ENCODE results near the gene EID2. TPM values are rescaled to one million over a fixed set of nuclear protein-coding genes. Genes with fewer than 3 reads are reported as not detected.

Gene EID2
- total and polyA plus RNA-seq, 2 of the 8 experiments (the other 6 are each of a cell fraction or from before 2014, with no cell fraction given), result 7.8 to 29.6 TPM

DNA sequence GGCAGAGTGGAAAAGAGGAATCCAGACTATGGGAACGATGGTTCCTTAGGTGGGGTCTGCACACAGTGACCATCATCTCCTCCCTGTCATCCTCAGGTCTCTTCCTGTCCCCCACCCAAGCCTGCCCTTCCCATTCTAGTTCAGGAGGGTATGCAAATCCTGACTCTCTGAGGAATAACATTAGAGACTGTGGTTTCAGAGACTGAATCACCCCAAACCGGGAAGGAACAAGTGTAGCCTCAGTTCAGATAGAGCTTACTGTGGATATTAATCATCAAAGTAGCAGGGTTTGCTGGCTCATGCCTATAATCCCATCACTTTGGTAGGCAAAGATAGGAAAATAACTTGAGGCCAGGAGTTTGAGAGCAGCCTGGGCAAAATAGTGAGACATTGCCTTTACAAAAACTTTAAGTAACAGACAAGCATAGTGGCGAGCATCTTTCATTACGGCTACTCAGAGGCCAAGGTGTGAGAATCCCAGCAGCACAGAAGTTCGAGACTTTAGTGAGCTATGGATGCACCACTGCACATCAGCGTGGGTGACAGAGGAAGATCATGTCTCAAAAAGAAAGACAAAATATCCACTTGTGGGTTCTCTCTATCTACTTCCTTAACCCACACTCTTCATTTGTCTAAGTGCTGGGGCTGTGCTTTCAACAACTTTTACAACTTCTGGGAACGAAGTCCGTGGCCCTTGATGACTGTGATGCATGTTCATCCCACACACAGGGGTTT, 43.1 kb upstream of the EID2 start (continued):
- TF ChIP-seq CHD7 (IDR thresholded peaks at IDR 0.05; ENCODE audit: insufficient replicate concordance, low read length), result no peak
- TF ChIP-seq SIX5 (IDR thresholded peaks at IDR 0.05; ENCODE audit: low read depth, low read length), result no peak
- no peak for TF ChIP-seq EZH2 (IDR thresholded peaks at IDR 0.05; ENCODE audit: low read depth, low read length, severe bottlenecking)
- TF ChIP-seq ASH2L (IDR thresholded peaks at IDR 0.05; ENCODE audit: low read length), result no peak
- TF ChIP-seq, protein P1, sequence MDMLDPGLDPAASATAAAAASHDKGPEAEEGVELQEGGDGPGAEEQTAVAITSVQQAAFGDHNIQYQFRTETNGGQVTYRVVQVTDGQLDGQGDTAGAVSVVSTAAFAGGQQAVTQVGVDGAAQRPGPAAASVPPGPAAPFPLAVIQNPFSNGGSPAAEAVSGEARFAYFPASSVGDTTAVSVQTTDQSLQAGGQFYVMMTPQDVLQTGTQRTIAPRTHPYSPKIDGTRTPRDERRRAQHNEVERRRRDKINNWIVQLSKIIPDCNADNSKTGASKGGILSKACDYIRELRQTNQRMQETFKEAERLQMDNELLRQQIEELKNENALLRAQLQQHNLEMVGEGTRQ (IDR thresholded peaks at IDR 0.05; ENCODE audit: low read length), result no peak
